DND-41 (cell line): ENCODE results near the gene UPF1.

Source experiments
- EZH2 ChIP-seq: IDR thresholded peaks from 3 replicates; pipeline ENCODE4 v1.6.1; 2012; ENCODE audit warnings: borderline replicate concordance, low read depth, mild to moderate bottlenecking, moderate library complexity, low read length, inconsistent platforms; ENCODE audit not compliant: severe bottlenecking
- TF ChIP-seq, protein P1 (sequence below): IDR thresholded peaks from 2 replicates; pipeline ENCODE4 v1.5.1; 2012; ENCODE audit warnings: borderline replicate concordance, low read length, moderate library complexity, mild to moderate bottlenecking; ENCODE audit not compliant: poor library complexity, severe bottlenecking; ENCODE audit errors: extremely low read depth

DNA sequence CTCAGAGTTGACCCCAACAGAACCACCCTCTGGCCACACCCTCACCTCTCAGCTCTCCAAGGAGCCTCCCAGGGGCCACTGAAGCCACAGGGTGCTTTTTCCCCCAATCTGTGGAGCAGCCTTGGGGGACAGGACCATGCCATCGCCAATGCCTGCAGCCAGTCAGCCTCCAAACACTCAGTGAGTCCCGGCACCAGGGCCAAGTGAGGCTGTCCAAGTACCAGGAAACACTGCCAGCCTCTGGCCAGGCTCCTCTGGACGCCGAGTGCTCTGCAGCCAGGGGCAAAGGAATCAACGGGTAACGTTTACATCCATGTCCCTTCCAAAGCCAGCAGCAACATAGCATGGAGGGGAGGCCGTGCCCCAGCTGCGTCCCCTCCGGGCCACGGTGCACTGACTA, 31.1 kb upstream of the UPF1 start:
- TF ChIP-seq, protein P1, sequence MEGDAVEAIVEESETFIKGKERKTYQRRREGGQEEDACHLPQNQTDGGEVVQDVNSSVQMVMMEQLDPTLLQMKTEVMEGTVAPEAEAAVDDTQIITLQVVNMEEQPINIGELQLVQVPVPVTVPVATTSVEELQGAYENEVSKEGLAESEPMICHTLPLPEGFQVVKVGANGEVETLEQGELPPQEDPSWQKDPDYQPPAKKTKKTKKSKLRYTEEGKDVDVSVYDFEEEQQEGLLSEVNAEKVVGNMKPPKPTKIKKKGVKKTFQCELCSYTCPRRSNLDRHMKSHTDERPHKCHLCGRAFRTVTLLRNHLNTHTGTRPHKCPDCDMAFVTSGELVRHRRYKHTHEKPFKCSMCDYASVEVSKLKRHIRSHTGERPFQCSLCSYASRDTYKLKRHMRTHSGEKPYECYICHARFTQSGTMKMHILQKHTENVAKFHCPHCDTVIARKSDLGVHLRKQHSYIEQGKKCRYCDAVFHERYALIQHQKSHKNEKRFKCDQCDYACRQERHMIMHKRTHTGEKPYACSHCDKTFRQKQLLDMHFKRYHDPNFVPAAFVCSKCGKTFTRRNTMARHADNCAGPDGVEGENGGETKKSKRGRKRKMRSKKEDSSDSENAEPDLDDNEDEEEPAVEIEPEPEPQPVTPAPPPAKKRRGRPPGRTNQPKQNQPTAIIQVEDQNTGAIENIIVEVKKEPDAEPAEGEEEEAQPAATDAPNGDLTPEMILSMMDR, result no peak
- TF ChIP-seq EZH2, result no peak
